ENCODE measurements around the gene MYO7A.

The MYO7A gene

GRCh38 chr11:77217156-77217555 lies 89.1 kb downstream of the MYO7A start:
- Histone ChIP-seq H3K36me3 (replicated peaks; ENCODE audit: insufficient read depth, low read length) (no peaks in the 10 kb centered on the region), H2AFZ (ENCODE audit: low read length) (no peak overlapping the region), H3K79me2 (ENCODE audit: low read length) (no peaks in the 10 kb centered on the region), H3K4me1 (ENCODE audit: low read length) (no peaks in the 10 kb centered on the region), H3K4me3 (ENCODE audit: low read length) (no peak overlapping the region), H3F3A (ENCODE audit: insufficient read depth, low read length) (no peaks in the 10 kb centered on the region; the same call in 1 of the 2 replicates), H3K9me3 (replicated peaks; ENCODE audit: insufficient read depth, low read length) (no peaks in the 10 kb centered on the region), H3K27ac (ENCODE audit: low read length) (no peak overlapping the region), H3K9ac (ENCODE audit: low read length) (no peak overlapping the region), H4K20me1 (ENCODE audit: insufficient read depth, low read length) (no peaks in the 10 kb centered on the region; the same call in 1 of the 2 replicates), H3K4me2 (ENCODE audit: low read depth, low read length) (no peak overlapping the region), H3K9me2 (replicated peaks; ENCODE audit: insufficient read depth, low read length) (no peaks in the 10 kb centered on the region), H3K27me3 (replicated peaks; ENCODE audit: insufficient read depth, low read length) (no peaks in the 10 kb centered on the region)
- TF ChIP-seq CTCF (IDR thresholded peaks at IDR 0.05; ENCODE audit: low read length) = no peak
- no peak for TF ChIP-seq EZH2phosphoT487 (IDR thresholded peaks at IDR 0.05; ENCODE audit: low read length)
- DNase-seq = no peak

- Histone ChIP-seq H3F3A (ENCODE audit: insufficient read depth, low read length) (no peaks in the 10 kb centered on the region), H3K4me3 (ENCODE audit: low read length) (no peak overlapping the region)
- no peak for TF ChIP-seq EZH2phosphoT487 (IDR thresholded peaks at IDR 0.05; ENCODE audit: low read length)
- no peak for TF ChIP-seq CTCF (IDR thresholded peaks at IDR 0.05; ENCODE audit: low read length)
- no peak for TF ChIP-seq EZH2 (optimal IDR thresholded peaks at IDR 0.05; ENCODE audit: low read depth, low read length)
These were observed 95.8 kb downstream of the MYO7A start for GRCh38 chr11:77223797-77224196.

GRCh38 chr11:77230878-77231605 lies 103.0 kb downstream of the MYO7A start:
- no peaks in the 10 kb centered on the region for H3K36me3 ChIP-seq (replicated peaks; ENCODE audit: insufficient read depth, low read length)
- no peaks in the 10 kb centered on the region for H4K20me1 ChIP-seq (ENCODE audit: insufficient read depth, low read length)
- H3K4me3 ChIP-seq (ENCODE audit: low read length) = no peak overlapping the region
- no peaks in the 10 kb centered on the region for H3K9me3 ChIP-seq (replicated peaks; ENCODE audit: insufficient read depth, low read length)
- H3K4me2 ChIP-seq (ENCODE audit: low read depth, low read length) = no peak overlapping the region
- no peaks in the 10 kb centered on the region for H3F3A ChIP-seq (ENCODE audit: insufficient read depth, low read length)
- H2AFZ ChIP-seq (ENCODE audit: low read length) = no peak overlapping the region
- no peaks in the 10 kb centered on the region for H3K4me1 ChIP-seq (ENCODE audit: low read length)
- H3K9ac ChIP-seq (ENCODE audit: low read length) = no peak overlapping the region
- H3K79me2 ChIP-seq (ENCODE audit: low read length) = no peaks in the 10 kb centered on the region
- no peaks in the 10 kb centered on the region for H3K9me2 ChIP-seq (replicated peaks; ENCODE audit: insufficient read depth, low read length)
- no peak for TF ChIP-seq EZH2 (optimal IDR thresholded peaks at IDR 0.05; ENCODE audit: low read depth, low read length)
- no peak for TF ChIP-seq EZH2phosphoT487 (IDR thresholded peaks at IDR 0.05; ENCODE audit: low read length)
- TF ChIP-seq CTCF (IDR thresholded peaks at IDR 0.05; ENCODE audit: low read length) = no peak
- DNase-seq = no peak
- H3K27me3 ChIP-seq (replicated peaks; ENCODE audit: insufficient read depth, low read length) = no peaks in the 10 kb centered on the region
- no peak overlapping the region for H3K27ac ChIP-seq (ENCODE audit: low read length)

More at GRCh38 chr11:77223797-77224196, 95.8 kb downstream of the MYO7A start:
- no peaks in the 10 kb centered on the region for H3K36me3 ChIP-seq (replicated peaks; ENCODE audit: insufficient read depth, low read length)
- no peaks in the 10 kb centered on the region for H3K9me2 ChIP-seq (replicated peaks; ENCODE audit: insufficient read depth, low read length)
- no peaks in the 10 kb centered on the region for H3K27me3 ChIP-seq (replicated peaks; ENCODE audit: insufficient read depth, low read length)
- H3K4me1 ChIP-seq (ENCODE audit: low read length) = no peaks in the 10 kb centered on the region
- no peaks in the 10 kb centered on the region for H3K79me2 ChIP-seq (ENCODE audit: low read length)
- no peak overlapping the region for H3K4me2 ChIP-seq (ENCODE audit: low read depth, low read length)
- H3K9ac ChIP-seq (ENCODE audit: low read length) = no peak overlapping the region
- no peak overlapping the region for H2AFZ ChIP-seq (ENCODE audit: low read length)
- H4K20me1 ChIP-seq (ENCODE audit: insufficient read depth, low read length) = no peaks in the 10 kb centered on the region
- H3K27ac ChIP-seq (ENCODE audit: low read length) = no peak overlapping the region
- DNase-seq = no peak
- no peaks in the 10 kb centered on the region for H3K9me3 ChIP-seq (replicated peaks; ENCODE audit: insufficient read depth, low read length)

Measured in MM.1S (cell line).